ENCODE data around the gene CRISP1. TPM values are rescaled to one million over a fixed set of nuclear protein-coding genes. Genes with fewer than 3 reads are reported as not detected.

The CRISP1 gene
- total and polyA plus RNA-seq, 2 experiments from 2014 or later = not detected

- H3K9me3 ChIP-seq (ENCODE audit: low read depth) = no peaks in the 10 kb centered on the region
- H3K27me3 ChIP-seq (replicated peaks; ENCODE audit: insufficient read depth) = no peaks in the 10 kb centered on the region
- H3K9me2 ChIP-seq (ENCODE audit: insufficient read depth) = no peaks in the 10 kb centered on the region
- H3K9ac ChIP-seq = no peak overlapping the region
- H3F3A ChIP-seq (ENCODE audit: insufficient read depth) = no peaks in the 10 kb centered on the region
- peak overlapping the region; percentile 32; the same call in 1 of the 2 replicates for H2AFZ ChIP-seq
- no peak for TF ChIP-seq EZH2 (IDR thresholded peaks at IDR 0.05; ENCODE audit: insufficient read depth, poor library complexity, severe bottlenecking)
- TF ChIP-seq EZH2phosphoT487 (IDR thresholded peaks at IDR 0.05; ENCODE audit: insufficient read depth, low read depth) = no peak
- H4K20me1 ChIP-seq (ENCODE audit: insufficient read depth) = no peaks in the 10 kb centered on the region
- peak overlapping the region; percentile 40; the same call in 1 of the 2 replicates for H3K4me3 ChIP-seq
- DNase-seq = no peak
- no peaks in the 10 kb centered on the region for H3K36me3 ChIP-seq (ENCODE audit: low read depth)
- in situ Hi-C loops (cut with MboI) = no loop called here
- WGBS, 2 experiments (ENCODE audit: low coverage in 1 of 2, low lambda C conversion rate in 2 of 2, missing lambda C conversion rate in 2 of 2) = 4% methylated on average over 5 of the region's 5 CpGs
- H3K4me2 ChIP-seq (ENCODE audit: unreplicated experiment) = no peak overlapping the region
- no peak overlapping the region for H3K27ac ChIP-seq
- H3K79me2 ChIP-seq (ENCODE audit: insufficient read depth) = no peaks in the 10 kb centered on the region
- H3K4me1 ChIP-seq (ENCODE audit: insufficient read depth) = no peaks in the 10 kb centered on the region
These were observed 39.5 kb downstream of the CRISP1 start for GRCh38 chr6:49826743-49827406.

- in situ Hi-C loops (cut with MboI) = no loop called here
- no peaks in the 10 kb centered on the region for H3K9me3 ChIP-seq (ENCODE audit: low read depth)
- 37 to 40% methylated on average over 2 of the region's 2 CpGs for WGBS, 2 experiments (ENCODE audit: low coverage in 1 of 2, low lambda C conversion rate in 2 of 2, missing lambda C conversion rate in 2 of 2)
These were observed 51.2 kb downstream of the CRISP1 start for GRCh38 chr6:49815166-49815565.

GRCh38 chr6:49813248-49813647, 53.1 kb downstream of the CRISP1 start:
- H2AFZ ChIP-seq = no peak overlapping the region
- H4K20me1 ChIP-seq (ENCODE audit: insufficient read depth) = no peaks in the 10 kb centered on the region
- H3K4me1 ChIP-seq (ENCODE audit: insufficient read depth) = no peaks in the 10 kb centered on the region
- H3K9me3 ChIP-seq (ENCODE audit: low read depth) = no peaks in the 10 kb centered on the region
- no peak overlapping the region for H3K9ac ChIP-seq
- no peak overlapping the region for H3K4me3 ChIP-seq
- no peaks in the 10 kb centered on the region for H3F3A ChIP-seq (ENCODE audit: insufficient read depth)
- no peak for TF ChIP-seq EZH2phosphoT487 (IDR thresholded peaks at IDR 0.05; ENCODE audit: insufficient read depth, low read depth)
- TF ChIP-seq EZH2 (IDR thresholded peaks at IDR 0.05; ENCODE audit: insufficient read depth, poor library complexity, severe bottlenecking) = no peak
- DNase-seq = no peak
- H3K36me3 ChIP-seq (ENCODE audit: low read depth) = no peaks in the 10 kb centered on the region
- in situ Hi-C loops (cut with MboI) = no loop called here
- H3K9me2 ChIP-seq (ENCODE audit: insufficient read depth) = no peaks in the 10 kb centered on the region
- no peaks in the 10 kb centered on the region for H3K79me2 ChIP-seq (ENCODE audit: insufficient read depth)
- no peaks in the 10 kb centered on the region for H3K27me3 ChIP-seq (replicated peaks; ENCODE audit: insufficient read depth)
- no peak overlapping the region for H3K27ac ChIP-seq
- WGBS, 2 experiments (ENCODE audit: low coverage in 1 of 2, low lambda C conversion rate in 2 of 2, missing lambda C conversion rate in 2 of 2) = 3 to 6% methylated on average over 2 of the region's 2 CpGs
- H3K4me2 ChIP-seq (ENCODE audit: unreplicated experiment) = no peak overlapping the region

More at GRCh38 chr6:49815166-49815565, 51.2 kb downstream of the CRISP1 start:
- TF ChIP-seq EZH2phosphoT487 (IDR thresholded peaks at IDR 0.05; ENCODE audit: insufficient read depth, low read depth) (no peak), EZH2 (IDR thresholded peaks at IDR 0.05; ENCODE audit: insufficient read depth, poor library complexity, severe bottlenecking) (no peak)
- H3K27me3 ChIP-seq (replicated peaks; ENCODE audit: insufficient read depth) = no peaks in the 10 kb centered on the region
- H4K20me1 ChIP-seq (ENCODE audit: insufficient read depth) = no peaks in the 10 kb centered on the region
- H3K27ac ChIP-seq = no peak overlapping the region
- no peaks in the 10 kb centered on the region for H3F3A ChIP-seq (ENCODE audit: insufficient read depth)
- no peak overlapping the region for H3K4me3 ChIP-seq
- H3K4me1 ChIP-seq (ENCODE audit: insufficient read depth) = no peaks in the 10 kb centered on the region
- no peak overlapping the region for H2AFZ ChIP-seq
- no peak for DNase-seq
- H3K36me3 ChIP-seq (ENCODE audit: low read depth) = no peaks in the 10 kb centered on the region
- H3K4me2 ChIP-seq (ENCODE audit: unreplicated experiment) = no peak overlapping the region
- H3K9me2 ChIP-seq (ENCODE audit: insufficient read depth) = no peaks in the 10 kb centered on the region
- no peak overlapping the region for H3K9ac ChIP-seq
- H3K79me2 ChIP-seq (ENCODE audit: insufficient read depth) = no peaks in the 10 kb centered on the region

- TF ChIP-seq EZH2 (IDR thresholded peaks at IDR 0.05; ENCODE audit: insufficient read depth, poor library complexity, severe bottlenecking) = no peak
- no peak for TF ChIP-seq EZH2phosphoT487 (IDR thresholded peaks at IDR 0.05; ENCODE audit: insufficient read depth, low read depth)
- Histone ChIP-seq H3K9ac (no peak overlapping the region), H3K27me3 (replicated peaks; ENCODE audit: insufficient read depth) (no peaks in the 10 kb centered on the region), H2AFZ (no peak overlapping the region), H3K79me2 (ENCODE audit: insufficient read depth) (no peaks in the 10 kb centered on the region), H3K27ac (no peak overlapping the region), H3F3A (ENCODE audit: insufficient read depth) (no peaks in the 10 kb centered on the region), H3K9me3 (ENCODE audit: low read depth) (no peaks in the 10 kb centered on the region), H4K20me1 (ENCODE audit: insufficient read depth) (no peaks in the 10 kb centered on the region), H3K36me3 (ENCODE audit: low read depth) (no peaks in the 10 kb centered on the region), H3K9me2 (ENCODE audit: insufficient read depth) (no peaks in the 10 kb centered on the region), H3K4me1 (ENCODE audit: insufficient read depth) (no peaks in the 10 kb centered on the region), H3K4me2 (ENCODE audit: unreplicated experiment) (no peak overlapping the region), H3K4me3 (no peak overlapping the region)
- in situ Hi-C loops (cut with MboI) = no loop called here
- WGBS, 2 experiments (ENCODE audit: low coverage in 1 of 2, low lambda C conversion rate in 2 of 2, missing lambda C conversion rate in 2 of 2) = 51 to 65% methylated on average over 4 of the region's 4 CpGs
- no peak for DNase-seq
These were observed 60.2 kb downstream of the CRISP1 start for GRCh38 chr6:49806145-49806544.
